Endothelial cell of umbilical vein (primary cell): ENCODE measurements around the gene SMC1B. TPM values are rescaled to one million over a fixed set of nuclear protein-coding genes. Genes with fewer than 3 reads are reported as not detected.
"Not testable (repeated sequence)": the region's sequence is repeated elsewhere in the genome, so short reads cannot be mapped to it uniquely, and the experiment has no call there.

Experiments
- BruUV-seq: library from RNA; stranded (reverse); fragments of 400-500 nt; replicated peaks from 2 replicates; lab custom pipeline; 2021; lab: Mats Ljungman, UMichigan
- CTCF ChIA-PET: fragments of 300-600, 350-600 bp; sonication (Branson Sonifier 250); formaldehyde crosslinking; loops from one replicate; lab custom pipeline; 2021; ENCODE audit warnings: antibody characterized with exemption, inconsistent platforms; lab: Charles Lee
- POLR2A ChIA-PET: fragments of 300-600, 350-600 bp; sonication (Branson Sonifier 250); formaldehyde crosslinking; loops from one replicate; lab custom pipeline; 2021; ENCODE audit warnings: antibody characterized with exemption, inconsistent platforms; lab: Charles Lee
- DNase-seq: peaks from one replicate; pipeline ENCODE4 v3.0.0-alpha.2; 2011; ENCODE audit warnings: low read depth, low spot score
- FAIRE-seq: peaks from 2 replicates; lab custom pipeline; 2011; peaks lifted over from hg19 to GRCh38; lab: Jason Lieb, UNC
- H2AFZ ChIP-seq: 2 replicates; pipeline ENCODE4 v1.6.0; 2012; ENCODE audit warnings: low read depth, low read length, control low read depth, inconsistent platforms
- H3K27ac ChIP-seq: 2 replicates; pipeline ENCODE4 v1.5.1; 2011; ENCODE audit warnings: low read depth, mild to moderate bottlenecking, control low read depth, low read length, moderate library complexity; ENCODE audit not compliant: insufficient read depth
- H3K27me3 ChIP-seq, 2 experiments: 2 replicates each; pipeline versions ENCODE4 v1.6.0 to v1.6.1; 2011; ENCODE audit warnings: low read length in 2 of 2, mixed read lengths in 1 of 2; ENCODE audit not compliant: control insufficient read depth in 2 of 2, insufficient read depth in 2 of 2
- H3K36me3 ChIP-seq, 2 experiments: 2 replicates in 1 of 2; 3 replicates in 1 of 2; pipeline ENCODE4 v1.5.1; 2011; ENCODE audit warnings: low read length in 2 of 2, mild to moderate bottlenecking in 1 of 2, moderate library complexity in 1 of 2; ENCODE audit not compliant: control insufficient read depth in 2 of 2, insufficient read depth in 2 of 2; ENCODE audit errors: extremely low read depth in 1 of 2
- H3K4me1 ChIP-seq: 3 replicates; pipeline ENCODE4 v1.5.1; 2011; ENCODE audit warnings: mild to moderate bottlenecking, low read length; ENCODE audit not compliant: control insufficient read depth, insufficient read depth; ENCODE audit errors: extremely low read depth
- H3K4me2 ChIP-seq: 2 replicates; pipeline ENCODE4 v1.6.1; 2011; ENCODE audit warnings: low read length, control low read depth, mixed read lengths; ENCODE audit not compliant: insufficient read depth
- H3K4me3 ChIP-seq, 3 experiments: fragments of 200-600 bp in 1 of 3; sonication (generic), shearing (Covaris generic) in 1 of 3; replicated peaks in 1 of 3; 2 replicates each; pipeline ENCODE4 v1.5.1; 2011 to 2016; ENCODE audit warnings: control low read depth in 3 of 3, low read length in 3 of 3, mild to moderate bottlenecking in 2 of 3, inconsistent platforms in 1 of 3, low read depth in 1 of 3, moderate library complexity in 1 of 3; ENCODE audit not compliant: insufficient read depth in 1 of 3
- H3K79me2 ChIP-seq: 2 replicates; pipeline ENCODE4 v1.6.0; 2012; ENCODE audit warnings: low read length, inconsistent platforms; ENCODE audit not compliant: control insufficient read depth, insufficient read depth
- H3K9ac ChIP-seq: replicated peaks from 2 replicates; pipeline ENCODE3; 2011; ENCODE audit warnings: low read length, control low read depth; ENCODE audit not compliant: insufficient read depth; ENCODE audit errors: extremely low read depth
- H3K9me1 ChIP-seq: replicated peaks from 3 replicates; pipeline ENCODE4 v1.6.0; 2011; ENCODE audit warnings: mild to moderate bottlenecking, low read length; ENCODE audit not compliant: control insufficient read depth, insufficient read depth; ENCODE audit errors: extremely low read depth
- H3K9me3 ChIP-seq: replicated peaks from 2 replicates; pipeline ENCODE4 v1.5.1; 2012; ENCODE audit warnings: low read length, inconsistent platforms; ENCODE audit not compliant: control insufficient read depth, insufficient read depth
- H4K20me1 ChIP-seq: replicated peaks from 2 replicates; pipeline ENCODE3; 2011; ENCODE audit warnings: mild to moderate bottlenecking, low read length; ENCODE audit not compliant: control insufficient read depth, insufficient read depth; ENCODE audit errors: extremely low read depth
- EZH2 ChIP-seq: IDR thresholded peaks from 2 replicates; pipeline ENCODE4 v1.6.1; 2012; ENCODE audit warnings: borderline replicate concordance, low read depth, mild to moderate bottlenecking, moderate library complexity, low read length, inconsistent platforms; ENCODE audit not compliant: severe bottlenecking
- FOS ChIP-seq: IDR thresholded peaks from 2 replicates; pipeline ENCODE4 v1.6.1; 2011; ENCODE audit warnings: mild to moderate bottlenecking, low read length, moderate library complexity, borderline replicate concordance; ENCODE audit not compliant: insufficient read depth
- GATA2 ChIP-seq: IDR thresholded peaks from 2 replicates; pipeline ENCODE4 v1.7.0; 2011; ENCODE audit warnings: low read depth, mild to moderate bottlenecking, moderate library complexity, mixed read lengths, low read length; ENCODE audit not compliant: insufficient read length, insufficient read depth
- JUN ChIP-seq: IDR thresholded peaks from 2 replicates; pipeline ENCODE4 v1.6.1; 2011; ENCODE audit warnings: borderline replicate concordance, low read depth; ENCODE audit not compliant: insufficient read length, insufficient read depth
- MAX ChIP-seq: IDR thresholded peaks from 2 replicates; pipeline ENCODE4 v1.6.1; 2011; ENCODE audit not compliant: insufficient read depth, insufficient read length
- MYC ChIP-seq: IDR thresholded peaks from one replicate; pipeline ENCODE4 v1.6.1; 2011; ENCODE audit warnings: mild to moderate bottlenecking, low read depth, low read length
- POLR2A ChIP-seq: IDR thresholded peaks from 2 replicates; pipeline ENCODE4 v1.6.1; 2012; ENCODE audit warnings: low read depth, mild to moderate bottlenecking, control low read depth, low read length
- POLR2AphosphoS5 ChIP-seq: IDR thresholded peaks from 2 replicates; pipeline ENCODE4 v1.6.1; 2012; ENCODE audit warnings: low read depth, mild to moderate bottlenecking, control low read depth, low read length, moderate library complexity; ENCODE audit not compliant: insufficient read depth
- dilution Hi-C: fragments of 300-500 bp; cut with MboI; formaldehyde crosslinking; loops from one replicate; pipeline ENCODE4 v1.15.0; 2019; ENCODE audit warnings: low sequenced_read_pairs; ENCODE audit not compliant: extremely low pct_ligation_motif_present
- intact Hi-C: fragments of 100-400 bp; cut with micrococcal nuclease; formaldehyde crosslinking; loops from one replicate; pipeline ENCODE4 v1.10.0; 2022
- polyA plus RNA-seq, 4 experiments: library from polyadenylated mRNA; depleted of rRNA in 3 of 4; stranded (reverse) in 3 of 4; unstranded in 1 of 4; fragments of >200 nt; gene quantifications; 2 replicates each; pipeline versions ENCODE4 v1.2.1 to v1.2.3, GENCODE V29; 2011 to 2012; ENCODE audit warnings: missing spikeins in 1 of 4
- total RNA-seq: library from RNA; stranded (reverse); gene quantifications from 2 replicates; pipeline ENCODE4 v1.2.3, GENCODE V29; 2021
- TF ChIP-seq, protein P1 (sequence below), 2 donors: IDR thresholded peaks; 1 replicate in 1 of 2; 2 replicates in 1 of 2; pipeline ENCODE4 v1.5.1; 2011; ENCODE audit warnings: low read length in 2 of 2, mild to moderate bottlenecking in 2 of 2, moderate library complexity in 2 of 2, control low read depth in 1 of 2, inconsistent platforms in 1 of 2, low read depth in 1 of 2; ENCODE audit not compliant: insufficient read depth in 1 of 2; ENCODE audit errors: extremely low read depth in 1 of 2

Gene SMC1B
- total and polyA plus RNA-seq, 2 donors (not counting 3 experiments of a cell fraction or from before 2014, with no cell fraction given), result 0.07 TPM; not detected in 1

DNA sequence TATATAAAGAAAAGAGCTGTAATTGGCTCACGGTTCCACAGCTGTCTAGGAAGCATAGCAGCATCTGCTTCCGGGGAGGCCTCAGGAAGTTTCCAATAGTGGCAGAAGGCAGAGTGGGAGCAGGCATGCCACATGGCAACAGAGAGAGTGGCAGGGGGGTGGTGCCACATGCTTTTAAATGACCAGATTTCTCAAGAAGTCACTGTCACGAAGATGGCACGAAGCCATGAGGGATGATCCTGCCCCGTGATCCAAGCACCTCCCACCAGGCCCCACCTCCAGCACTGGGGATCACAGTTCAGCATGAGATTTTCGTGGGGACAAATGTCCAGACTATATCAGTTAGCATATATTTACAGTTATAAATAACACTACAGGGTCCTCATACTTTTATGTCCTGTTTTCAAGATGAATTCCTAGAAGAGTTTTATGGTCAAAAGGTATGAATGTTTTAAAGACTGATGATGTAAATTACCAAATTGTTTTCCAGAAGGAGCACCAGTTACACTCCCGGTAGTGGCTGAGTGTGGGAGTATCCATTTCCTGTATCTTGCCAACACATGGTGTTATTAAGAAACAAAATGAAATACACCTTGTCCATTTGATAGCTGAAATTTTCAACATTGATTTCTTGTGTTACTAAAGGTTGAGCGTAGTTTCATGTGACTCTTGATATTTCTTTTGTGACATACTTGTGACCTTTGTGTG lies 84.4 kb downstream of the SMC1B start:
- Histone ChIP-seq H3K36me3 (peaks cover 4 to 35% of the 10 kb centered on the region in 2 experiments), H3K4me2 (no peak overlapping the region), H4K20me1 (no peaks in the 10 kb centered on the region), H3K27ac (no peak overlapping the region), H3K4me3 (no peak overlapping the region), H3K9me3 (no peaks in the 10 kb centered on the region), H3K9me1 (no peaks in the 10 kb centered on the region), H2AFZ (no peak overlapping the region), H3K27me3 (no peaks in the 10 kb centered on the region), H3K4me1 (no peaks in the 10 kb centered on the region), H3K9ac (no peak overlapping the region), H3K79me2 (no peaks in the 10 kb centered on the region)
- POLR2A ChIA-PET, result interaction anchor here (1.0 kb wide), 1 partner anchor 11 kb away, joined by 3 read pairs; no protein-coding TSS in a partner anchor
- dilution Hi-C loops, result no loop called here
- intact Hi-C loops, result no loop called here
- CTCF ChIA-PET, result no interaction called here
- BruUV-seq, result no TSS peak
- DNase-seq (no peak), FAIRE-seq (no peak)
- no peak for TF ChIP-seq GATA2
- TF ChIP-seq FOS, result no peak
- TF ChIP-seq POLR2AphosphoS5, result no peak
- TF ChIP-seq, protein P1, sequence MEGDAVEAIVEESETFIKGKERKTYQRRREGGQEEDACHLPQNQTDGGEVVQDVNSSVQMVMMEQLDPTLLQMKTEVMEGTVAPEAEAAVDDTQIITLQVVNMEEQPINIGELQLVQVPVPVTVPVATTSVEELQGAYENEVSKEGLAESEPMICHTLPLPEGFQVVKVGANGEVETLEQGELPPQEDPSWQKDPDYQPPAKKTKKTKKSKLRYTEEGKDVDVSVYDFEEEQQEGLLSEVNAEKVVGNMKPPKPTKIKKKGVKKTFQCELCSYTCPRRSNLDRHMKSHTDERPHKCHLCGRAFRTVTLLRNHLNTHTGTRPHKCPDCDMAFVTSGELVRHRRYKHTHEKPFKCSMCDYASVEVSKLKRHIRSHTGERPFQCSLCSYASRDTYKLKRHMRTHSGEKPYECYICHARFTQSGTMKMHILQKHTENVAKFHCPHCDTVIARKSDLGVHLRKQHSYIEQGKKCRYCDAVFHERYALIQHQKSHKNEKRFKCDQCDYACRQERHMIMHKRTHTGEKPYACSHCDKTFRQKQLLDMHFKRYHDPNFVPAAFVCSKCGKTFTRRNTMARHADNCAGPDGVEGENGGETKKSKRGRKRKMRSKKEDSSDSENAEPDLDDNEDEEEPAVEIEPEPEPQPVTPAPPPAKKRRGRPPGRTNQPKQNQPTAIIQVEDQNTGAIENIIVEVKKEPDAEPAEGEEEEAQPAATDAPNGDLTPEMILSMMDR (IDR thresholded peaks at IDR 0.05; ENCODE audit: extremely low read depth in 1 of 2, insufficient read depth in 1 of 2, low read depth in 1 of 2, low read length in 2 of 2), result no peak
- no peak for TF ChIP-seq MAX
- TF ChIP-seq MYC, result no peak
- TF ChIP-seq JUN, result no peak
- no peak for TF ChIP-seq POLR2A
- TF ChIP-seq EZH2, result no peak

GRCh38 chr22:45328261-45328660 lies 85.1 kb downstream of the SMC1B start:
- intact Hi-C loops, H3K79me2 ChIP-seq, H3K9me1 ChIP-seq, H3K9me3 ChIP-seq, BruUV-seq, H3K4me1 ChIP-seq, CTCF ChIA-PET, H3K27ac ChIP-seq, H4K20me1 ChIP-seq, DNase-seq, H3K4me2 ChIP-seq, H3K4me3 ChIP-seq, dilution Hi-C loops, H3K9ac ChIP-seq, H2AFZ ChIP-seq, H3K27me3 ChIP-seq: not testable (repeated sequence)
- POLR2A ChIA-PET, result interaction anchor here (1.0 kb wide), 1 partner anchor 10 kb away, joined by 3 read pairs; no protein-coding TSS in a partner anchor
- H3K36me3 ChIP-seq, result peaks cover 4 to 43% of the 10 kb centered on the region in 2 experiments
- FAIRE-seq, result peak; percentile 66
